ENCODE data around the gene PCYT1A. TPM values are rescaled to one million over a fixed set of nuclear protein-coding genes. Genes with fewer than 3 reads are reported as not detected.

Gene PCYT1A
- total RNA-seq, 5 donors from 2014 or later (not counting 1 experiment from before 2014, with no cell fraction given) = 61.1 to 87.9 (median 64.1) TPM

Other genes starting within 250 kb of the PCYT1A start
- 100 to 1,000 TPM in 2 of 5 donors, 10 to 100 TPM in 3; 71.3 to 162 (median 73.0) TPM for gene TFRC, start 205.6 kb downstream of the PCYT1A start, total RNA-seq
- gene ZDHHC19, start 76.3 kb downstream of the PCYT1A start, total RNA-seq = under 1 TPM in 2 of 5 donors, not detected in 3; 0.49 to 0.54 TPM
- not detected for gene SLC51A, start 71.2 kb downstream of the PCYT1A start, total RNA-seq
- gene DYNLT2B, start 30.5 kb upstream of the PCYT1A start, total RNA-seq = 1 to 10 TPM; 3.2 to 8.5 (median 7.8) TPM
- gene TM4SF19, start 50.7 kb upstream of the PCYT1A start, total RNA-seq = 1 to 10 TPM in 1 of 5 donors, under 1 TPM in 2, not detected in 2; 0.28 to 1.3 (median 0.53) TPM
- gene UBXN7, start 144.7 kb upstream of the PCYT1A start, total RNA-seq = 10 to 100 TPM; 64.7 to 92.3 (median 74.8) TPM
- gene RNF168, start 216.0 kb upstream of the PCYT1A start, total RNA-seq = 10 to 100 TPM; 27.1 to 71.2 (median 64.8) TPM
- gene SMCO1, start 227.6 kb upstream of the PCYT1A start, total RNA-seq = not detected

Data from T-cell (primary cell).